Retinal pigment epithelial cell (primary cell): ENCODE results near the gene CRBN.

Experiments
- DNase-seq: peaks from one replicate; pipeline ENCODE4 v3.0.0-alpha.2; 2010; ENCODE audit warnings: low read depth
- H3K4me3 ChIP-seq: 2 replicates; pipeline ENCODE4 v1.5.1; 2011; ENCODE audit warnings: mild to moderate bottlenecking, low read length, control low read depth, moderate library complexity
- CTCF ChIP-seq: conservative IDR thresholded peaks from 2 replicates; pipeline ENCODE4 v1.5.1; 2011; ENCODE audit warnings: low read depth, low read length, control low read depth, inconsistent platforms

CRBN gene

DNA sequence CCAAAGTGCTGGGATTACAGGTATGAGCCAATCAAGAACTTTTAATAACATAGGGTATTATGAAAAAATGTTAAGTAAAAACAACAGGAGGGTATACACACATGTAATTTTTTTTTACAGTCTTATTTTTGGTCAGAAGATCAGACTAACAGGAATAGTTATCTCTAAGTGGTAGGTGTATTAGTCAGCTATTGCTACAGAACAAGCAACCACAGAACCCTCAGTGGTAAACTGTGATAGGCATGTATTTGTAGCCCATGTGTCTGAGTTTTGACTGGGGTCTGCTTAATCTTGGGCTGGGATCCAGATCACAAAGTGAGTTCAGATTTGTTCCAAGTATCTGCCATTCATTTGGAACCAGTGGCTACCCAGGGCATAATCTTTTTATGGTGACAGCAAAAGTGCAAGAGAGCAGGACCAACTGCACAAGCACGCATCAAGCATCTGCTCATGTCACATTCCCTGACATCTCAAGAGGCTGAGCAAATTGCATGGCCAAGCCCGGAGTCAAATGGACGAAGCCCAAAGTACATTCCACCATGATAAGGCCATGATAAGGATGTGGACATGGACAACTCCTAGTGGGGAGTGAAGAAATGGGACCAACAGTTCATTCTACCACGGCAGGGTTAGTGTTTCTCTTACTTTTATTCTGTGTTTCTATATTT lies 66.3 kb downstream of the CRBN start:
- TF ChIP-seq CTCF = no peak
- H3K4me3 ChIP-seq = no peak overlapping the region
- DNase-seq = no peak

DNA sequence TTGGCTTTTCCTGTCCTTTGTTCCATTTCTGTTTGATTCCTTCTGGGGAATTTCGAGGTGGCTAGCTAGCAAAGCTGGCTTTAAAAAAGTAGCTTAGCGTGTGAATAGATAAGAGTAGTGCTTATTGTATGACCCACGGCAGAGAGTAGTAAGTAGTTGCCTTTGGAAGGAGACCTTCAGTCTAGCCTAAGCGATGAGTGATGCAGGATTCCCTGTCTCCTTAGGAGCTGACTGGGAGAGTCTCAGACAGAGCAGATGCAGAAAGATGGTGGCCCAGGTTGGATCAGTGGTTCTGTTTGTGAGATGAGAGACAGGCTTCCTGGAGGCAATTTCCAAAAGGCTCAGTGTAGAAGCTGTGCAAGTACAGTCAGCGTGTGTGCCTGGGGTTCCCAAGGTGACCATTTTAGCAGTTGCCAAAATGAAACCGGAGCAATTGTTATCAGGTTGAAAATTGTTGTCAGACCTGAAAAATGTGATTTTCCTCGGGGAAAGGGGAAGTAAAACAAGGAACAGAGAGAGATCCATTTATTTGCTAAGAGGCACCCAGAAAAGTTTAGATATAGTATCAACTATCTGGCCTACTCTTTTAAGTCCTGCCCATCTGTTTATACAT lies 68.6 kb downstream of the CRBN start:
- TF ChIP-seq CTCF = no peak
- H3K4me3 ChIP-seq = no peak overlapping the region
- no peak for DNase-seq

DNA sequence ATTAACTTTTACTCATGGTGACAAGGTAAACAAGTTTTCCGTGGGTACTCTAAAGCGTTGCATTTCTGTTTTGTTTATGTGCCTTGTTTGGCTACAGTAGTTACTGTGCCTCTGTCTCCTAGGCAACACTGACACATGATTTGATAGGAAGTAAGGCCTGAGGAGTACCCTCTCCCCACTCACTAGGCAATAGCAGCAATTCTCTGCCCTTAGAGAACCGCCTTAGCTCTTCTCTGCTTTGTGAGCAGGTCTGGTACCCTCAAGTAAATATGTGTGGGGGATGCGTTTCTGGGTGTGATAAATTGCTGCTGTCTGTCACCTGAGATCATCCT lies 69.2 kb downstream of the CRBN start, which contains the start of gene IL5RA:
Gene IL5RA (minus strand): TSS at position 76 of the 332 bp plus-strand sequence. CDS start 5,390 bp downstream, outside the sequence.
- no peak for DNase-seq
- no peak within 1 kb of the TSS for H3K4me3 ChIP-seq
- no peak for TF ChIP-seq CTCF

- DNase-seq = no peak
- H3K4me3 ChIP-seq = no peak overlapping the region
- TF ChIP-seq CTCF = no peak
These were observed 69.8 kb downstream of the CRBN start for GRCh38 chr3:3109407-3110298.

GRCh38 chr3:3107858-3108257 lies 71.6 kb downstream of the CRBN start:
- no peak for TF ChIP-seq CTCF
- DNase-seq = no peak
- no peak overlapping the region for H3K4me3 ChIP-seq

DNA sequence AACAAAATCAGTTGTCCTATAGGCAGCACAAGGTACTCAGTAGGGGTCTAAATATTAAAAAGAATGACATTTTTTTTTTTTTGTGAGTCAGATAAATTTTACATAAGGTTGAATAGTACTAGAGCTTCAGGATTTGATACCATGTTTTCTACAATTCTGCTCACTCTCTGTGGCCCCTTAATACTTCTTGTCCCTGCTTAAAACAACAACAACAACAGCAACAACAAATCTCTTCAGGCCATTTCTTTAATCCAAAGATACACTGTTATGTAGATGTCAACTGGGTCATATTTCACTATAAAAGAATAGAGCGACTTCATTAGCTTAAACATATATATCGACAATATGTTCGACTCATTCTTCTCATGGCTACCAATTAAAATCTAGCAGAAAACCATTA lies 72.3 kb downstream of the CRBN start:
- no peak for TF ChIP-seq CTCF
- DNase-seq = no peak
- no peak overlapping the region for H3K4me3 ChIP-seq
